Suprapubic skin (tissue), 4 donors: Measurements from ENCODE around the gene SLC9A8.

ENCODE experiments used
- EP300 ChIP-seq: sonication (generic); formaldehyde crosslinking; IDR thresholded peaks from one replicate; pipeline ENCODE4 v1.6.1; 2017; ENCODE audit warnings: antibody characterized with exemption
- POLR2A ChIP-seq, 2 donors: fragments of 450-650 bp; IDR thresholded peaks; one replicate each; pipeline ENCODE4 v1.6.1; 2017; ENCODE audit warnings: antibody characterized with exemption in 2 of 2, mild to moderate bottlenecking in 2 of 2, moderate library complexity in 2 of 2
- POLR2AphosphoS5 ChIP-seq, 3 donors: sonication (generic); formaldehyde crosslinking; IDR thresholded peaks; one replicate each; pipeline ENCODE4 v1.6.1; 2017; ENCODE audit warnings: antibody characterized with exemption in 3 of 3
- TF ChIP-seq, protein P1 (sequence below), 2 donors: fragments of 200-600 bp in 1 of 2; fragments of 450-650 bp in 1 of 2; sonication (generic) in 1 of 2; IDR thresholded peaks; one replicate each; pipeline ENCODE4 v1.5.1; 2016 to 2019; ENCODE audit warnings: antibody characterized with exemption in 2 of 2, mild to moderate bottlenecking in 1 of 2, moderate library complexity in 1 of 2

DNA sequence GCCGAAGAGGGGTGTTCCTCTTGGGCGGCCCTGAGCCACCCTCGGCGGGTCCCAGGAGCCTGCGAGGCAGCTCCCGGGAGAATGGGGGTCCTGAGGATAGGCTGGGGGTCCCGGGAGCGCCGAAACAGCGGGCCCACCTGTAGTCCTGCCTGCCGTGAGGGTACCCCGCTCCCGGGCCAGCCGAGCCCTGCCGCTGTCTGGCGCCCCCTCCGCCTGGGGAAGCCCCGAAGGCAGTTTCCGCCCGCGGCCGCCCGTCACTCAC lies 102.4 kb downstream of the SLC9A8 start:
- TF ChIP-seq POLR2A (IDR thresholded peaks at IDR 0.05) (no peak), EP300 (no peak), POLR2AphosphoS5 (IDR thresholded peaks at IDR 0.05) (no peak)
- TF ChIP-seq, protein P1, sequence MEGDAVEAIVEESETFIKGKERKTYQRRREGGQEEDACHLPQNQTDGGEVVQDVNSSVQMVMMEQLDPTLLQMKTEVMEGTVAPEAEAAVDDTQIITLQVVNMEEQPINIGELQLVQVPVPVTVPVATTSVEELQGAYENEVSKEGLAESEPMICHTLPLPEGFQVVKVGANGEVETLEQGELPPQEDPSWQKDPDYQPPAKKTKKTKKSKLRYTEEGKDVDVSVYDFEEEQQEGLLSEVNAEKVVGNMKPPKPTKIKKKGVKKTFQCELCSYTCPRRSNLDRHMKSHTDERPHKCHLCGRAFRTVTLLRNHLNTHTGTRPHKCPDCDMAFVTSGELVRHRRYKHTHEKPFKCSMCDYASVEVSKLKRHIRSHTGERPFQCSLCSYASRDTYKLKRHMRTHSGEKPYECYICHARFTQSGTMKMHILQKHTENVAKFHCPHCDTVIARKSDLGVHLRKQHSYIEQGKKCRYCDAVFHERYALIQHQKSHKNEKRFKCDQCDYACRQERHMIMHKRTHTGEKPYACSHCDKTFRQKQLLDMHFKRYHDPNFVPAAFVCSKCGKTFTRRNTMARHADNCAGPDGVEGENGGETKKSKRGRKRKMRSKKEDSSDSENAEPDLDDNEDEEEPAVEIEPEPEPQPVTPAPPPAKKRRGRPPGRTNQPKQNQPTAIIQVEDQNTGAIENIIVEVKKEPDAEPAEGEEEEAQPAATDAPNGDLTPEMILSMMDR (IDR thresholded peaks at IDR 0.05): no peak
